ENCODE measurements around the gene DEPDC1B.

- TF ChIP-seq, protein P1, sequence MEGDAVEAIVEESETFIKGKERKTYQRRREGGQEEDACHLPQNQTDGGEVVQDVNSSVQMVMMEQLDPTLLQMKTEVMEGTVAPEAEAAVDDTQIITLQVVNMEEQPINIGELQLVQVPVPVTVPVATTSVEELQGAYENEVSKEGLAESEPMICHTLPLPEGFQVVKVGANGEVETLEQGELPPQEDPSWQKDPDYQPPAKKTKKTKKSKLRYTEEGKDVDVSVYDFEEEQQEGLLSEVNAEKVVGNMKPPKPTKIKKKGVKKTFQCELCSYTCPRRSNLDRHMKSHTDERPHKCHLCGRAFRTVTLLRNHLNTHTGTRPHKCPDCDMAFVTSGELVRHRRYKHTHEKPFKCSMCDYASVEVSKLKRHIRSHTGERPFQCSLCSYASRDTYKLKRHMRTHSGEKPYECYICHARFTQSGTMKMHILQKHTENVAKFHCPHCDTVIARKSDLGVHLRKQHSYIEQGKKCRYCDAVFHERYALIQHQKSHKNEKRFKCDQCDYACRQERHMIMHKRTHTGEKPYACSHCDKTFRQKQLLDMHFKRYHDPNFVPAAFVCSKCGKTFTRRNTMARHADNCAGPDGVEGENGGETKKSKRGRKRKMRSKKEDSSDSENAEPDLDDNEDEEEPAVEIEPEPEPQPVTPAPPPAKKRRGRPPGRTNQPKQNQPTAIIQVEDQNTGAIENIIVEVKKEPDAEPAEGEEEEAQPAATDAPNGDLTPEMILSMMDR (IDR thresholded peaks at IDR 0.05) = no peak
- TF ChIP-seq POLR2A (IDR thresholded peaks at IDR 0.05) = no peak
Measured at GRCh38 chr5:60719329-60719728, 19.4 kb upstream of the DEPDC1B start.
